H1 (cell line): ENCODE measurements around the gene ADSS1. TPM values are rescaled to one million over a fixed set of nuclear protein-coding genes. Genes with fewer than 3 reads are reported as not detected.

Source experiments
- CTCF ChIA-PET: fragments of 300-600 bp; sonication (Branson Sonifier 250); formaldehyde crosslinking; loops from one replicate; lab custom pipeline; 2021; ENCODE audit not compliant: partially characterized antibody; lab: Charles Lee
- POLR2A ChIA-PET: fragments of 300-600 bp; sonication (Branson Sonifier 250); formaldehyde crosslinking; loops from one replicate; lab custom pipeline; 2021; ENCODE audit warnings: inconsistent platforms; ENCODE audit not compliant: partially characterized antibody; lab: Charles Lee
- DNase-seq, 2 experiments: peaks; one replicate each; pipeline versions ENCODE4 v3.0.0 to v3.0.0-alpha.2; 2010 to 2022; ENCODE audit warnings: low spot score in 2 of 2, low read depth in 1 of 2, mixed read lengths in 1 of 2
- FAIRE-seq: peaks from 2 replicates; lab custom pipeline; 2011; peaks lifted over from hg19 to GRCh38; lab: Jason Lieb, UNC
- H2AFZ ChIP-seq: 2 replicates; pipeline ENCODE4 v1.8.1; 2012; ENCODE audit warnings: low read length, inconsistent platforms
- H2AK5ac ChIP-seq: 2 replicates; pipeline ENCODE4 v1.6.1; 2013; ENCODE audit warnings: low read depth, low read length
- H2BK120ac ChIP-seq: replicated peaks from 2 replicates; pipeline ENCODE3; 2013; ENCODE audit warnings: low read depth, low read length, inconsistent platforms
- H2BK12ac ChIP-seq: 2 replicates; pipeline ENCODE4 v1.6.1; 2013; ENCODE audit warnings: low read depth, low read length
- H2BK15ac ChIP-seq: 2 replicates; pipeline ENCODE4 v1.6.1; 2013; ENCODE audit warnings: low read length
- H2BK20ac ChIP-seq: 2 replicates; pipeline ENCODE4 v1.6.1; 2013; ENCODE audit warnings: low read length
- H2BK5ac ChIP-seq: 2 replicates; pipeline ENCODE4 v1.6.1; 2013; ENCODE audit warnings: low read depth, low read length
- H3K14ac ChIP-seq: 2 replicates; pipeline ENCODE4 v1.6.1; 2013; ENCODE audit warnings: inconsistent platforms; ENCODE audit not compliant: insufficient read length
- H3K18ac ChIP-seq: 2 replicates; pipeline ENCODE4 v1.6.1; 2013; ENCODE audit warnings: low read length; ENCODE audit errors: extremely low read depth
- H3K23ac ChIP-seq: 2 replicates; pipeline ENCODE4 v1.6.1; 2013; ENCODE audit warnings: inconsistent platforms; ENCODE audit not compliant: insufficient read length
- H3K23me2 ChIP-seq: 2 replicates; pipeline ENCODE4 v1.6.1; 2013; ENCODE audit warnings: low read depth, low read length
- H3K27ac ChIP-seq: 2 replicates; pipeline ENCODE4 v1.6.1; 2011; ENCODE audit warnings: low read depth, low read length, inconsistent platforms
- H3K27me3 ChIP-seq, 4 experiments: replicated peaks in 1 of 4; 1 replicate in 1 of 4; 2 replicates in 3 of 4; pipeline versions ENCODE4 v1.6.1 to v1.8.1; 2011 to 2013; ENCODE audit warnings: low read length in 3 of 4, mild to moderate bottlenecking in 3 of 4, inconsistent platforms in 2 of 4, mixed read lengths in 2 of 4, moderate library complexity in 1 of 4; ENCODE audit not compliant: control insufficient read depth in 3 of 4, insufficient read depth in 3 of 4; ENCODE audit errors: extremely low read depth in 1 of 4
- H3K36me3 ChIP-seq, 4 experiments: 2 replicates each; pipeline versions ENCODE4 v1.6.1 to v1.8.1; 2011 to 2013; ENCODE audit warnings: mild to moderate bottlenecking in 4 of 4, low read length in 3 of 4, moderate library complexity in 2 of 4, control low read depth in 1 of 4, inconsistent platforms in 1 of 4; ENCODE audit not compliant: insufficient read depth in 4 of 4, control insufficient read depth in 2 of 4
- H3K4ac ChIP-seq: replicated peaks from 2 replicates; pipeline ENCODE3; 2013; ENCODE audit warnings: low read length, low read depth, mixed read lengths, inconsistent platforms; ENCODE audit not compliant: insufficient read length
- H3K4me1 ChIP-seq, 4 experiments: replicated peaks in 1 of 4; 1 replicate in 1 of 4; 2 replicates in 3 of 4; pipeline versions ENCODE4 v1.6.1 to v1.8.1; 2011 to 2013; ENCODE audit warnings: low read length in 3 of 4, inconsistent platforms in 2 of 4, mixed read lengths in 1 of 4; ENCODE audit not compliant: insufficient read depth in 4 of 4, control insufficient read depth in 3 of 4
- H3K4me2 ChIP-seq, 2 experiments: 2 replicates each; pipeline versions ENCODE4 v1.6.1 to v1.8.1; 2011 to 2013; ENCODE audit warnings: low read depth in 2 of 2, low read length in 2 of 2, control low read depth in 1 of 2, inconsistent platforms in 1 of 2, mild to moderate bottlenecking in 1 of 2; ENCODE audit not compliant: insufficient read depth in 1 of 2
- H3K4me3 ChIP-seq, 4 experiments: fragments of 200-600, 300-600 bp in 1 of 4; sonication (generic), shearing (Covaris generic), sonication (Bioruptor Twin) in 1 of 4; 2 replicates each; pipeline versions ENCODE4 v1.5.1 to v1.8.1; 2011 to 2016; ENCODE audit warnings: low read length in 4 of 4, low read depth in 3 of 4, control low read depth in 2 of 4, inconsistent platforms in 2 of 4, mild to moderate bottlenecking in 2 of 4, mixed read lengths in 1 of 4, moderate library complexity in 1 of 4; ENCODE audit not compliant: insufficient read depth in 2 of 4; ENCODE audit errors: extremely low read depth in 1 of 4
- H3K56ac ChIP-seq: replicated peaks from 2 replicates; pipeline ENCODE3; 2013; ENCODE audit warnings: low read depth, mild to moderate bottlenecking, mixed read lengths, low read length, inconsistent platforms; ENCODE audit not compliant: insufficient read length
- H3K79me1 ChIP-seq: 2 replicates; pipeline ENCODE4 v1.6.1; 2013; ENCODE audit warnings: low read depth, low read length, control low read depth
- H3K79me2 ChIP-seq, 2 experiments: 2 replicates each; pipeline versions ENCODE4 v1.6.1 to v1.8.1; 2012 to 2013; ENCODE audit warnings: low read length in 2 of 2, mild to moderate bottlenecking in 2 of 2, inconsistent platforms in 1 of 2; ENCODE audit not compliant: insufficient read depth in 2 of 2, control insufficient read depth in 1 of 2
- H3K9ac ChIP-seq, 4 experiments: replicated peaks in 1 of 4; 1 replicate in 1 of 4; 2 replicates in 3 of 4; pipeline versions ENCODE4 v1.6.1 to v1.8.1; 2011 to 2013; ENCODE audit warnings: low read depth in 3 of 4, low read length in 3 of 4, control low read depth in 2 of 4, mild to moderate bottlenecking in 2 of 4, moderate library complexity in 2 of 4, inconsistent platforms in 1 of 4; ENCODE audit errors: extremely low read depth in 1 of 4
- H3K9me3 ChIP-seq, 2 experiments: 2 replicates each; pipeline versions ENCODE4 v1.6.1 to v1.8.1; 2012 to 2013; ENCODE audit warnings: mild to moderate bottlenecking in 2 of 2, moderate library complexity in 2 of 2, control low read depth in 1 of 2, inconsistent platforms in 1 of 2, low read depth in 1 of 2, low read length in 1 of 2, mixed read lengths in 1 of 2; ENCODE audit not compliant: insufficient read depth in 2 of 2
- H4K20me1 ChIP-seq, 2 experiments: replicated peaks in 1 of 2; 2 replicates each; pipeline versions ENCODE3 to v1.8.1; 2011 to 2013; ENCODE audit warnings: inconsistent platforms in 2 of 2, low read length in 2 of 2, mild to moderate bottlenecking in 1 of 2; ENCODE audit not compliant: insufficient read depth in 2 of 2, control insufficient read depth in 1 of 2
- H4K5ac ChIP-seq: 2 replicates; pipeline ENCODE4 v1.6.1; 2013; ENCODE audit warnings: low read length, low read depth, mixed read lengths, inconsistent platforms; ENCODE audit not compliant: insufficient read length
- H4K8ac ChIP-seq: 2 replicates; pipeline ENCODE4 v1.8.0; 2013; ENCODE audit warnings: mild to moderate bottlenecking, moderate library complexity, low read length, inconsistent platforms; ENCODE audit not compliant: insufficient read depth; ENCODE audit errors: extremely low read depth
- H4K91ac ChIP-seq: replicated peaks from 2 replicates; pipeline ENCODE3; 2013; ENCODE audit warnings: low read length, mixed read lengths, inconsistent platforms; ENCODE audit not compliant: insufficient read length
- ATF2 ChIP-seq: IDR thresholded peaks from 2 replicates; pipeline ENCODE4 v1.6.1; 2012; ENCODE audit warnings: low read length, inconsistent platforms
- BACH1 ChIP-seq: IDR thresholded peaks from 2 replicates; pipeline ENCODE4 v1.6.1; 2012; ENCODE audit warnings: low read length, improper control_type of control experiment
- GABPA ChIP-seq: IDR thresholded peaks from 2 replicates; pipeline ENCODE4 v1.6.1; 2011; ENCODE audit warnings: mild to moderate bottlenecking, low read length, moderate library complexity, borderline replicate concordance; ENCODE audit not compliant: insufficient read depth
- KDM5A ChIP-seq: fragments of 200-600 bp; IDR thresholded peaks from 2 replicates; pipeline ENCODE4 v1.7.1; 2012; ENCODE audit warnings: mild to moderate bottlenecking, low read length, inconsistent platforms, mixed read lengths
- POU5F1 ChIP-seq: IDR thresholded peaks from 2 replicates; pipeline ENCODE4 v1.6.1; 2011; ENCODE audit warnings: low read depth, mild to moderate bottlenecking, low read length, moderate library complexity
- RBBP5 ChIP-seq: IDR thresholded peaks from 2 replicates; pipeline ENCODE4 v1.7.1; 2012; ENCODE audit warnings: low read depth, mild to moderate bottlenecking, inconsistent platforms, low read length, moderate library complexity, borderline replicate concordance
- SRF ChIP-seq: IDR thresholded peaks from 2 replicates; pipeline ENCODE4 v1.6.1; 2011; ENCODE audit warnings: mild to moderate bottlenecking, low read depth, low read length, moderate library complexity
- ZNF274 ChIP-seq: IDR thresholded peaks from 2 replicates; pipeline ENCODE4 v1.7.0; 2012; ENCODE audit warnings: low read length, borderline replicate concordance; ENCODE audit errors: extremely low read depth
- WGBS, 2 experiments: shearing (Covaris generic) in 1 of 2; methylation state at CpG; one replicate each; pipeline versions ENCODE4 v1.1.6 to v1.1.7; 2013 to 2015; ENCODE audit warnings: low lambda C conversion rate in 2 of 2, mixed read lengths in 2 of 2, inconsistent platforms in 1 of 2, low coverage in 1 of 2, missing lambda C conversion rate in 1 of 2; ENCODE audit not compliant: insufficient replicate concordance in 2 of 2, insufficient coverage in 1 of 2, insufficient read length in 1 of 2; ENCODE audit errors: extremely low coverage in 1 of 2, missing lambda C conversion rate in 1 of 2; 5-methylcytosine and 5-hydroxymethylcytosine counted together
- polyA plus RNA-seq, 7 experiments: library from polyadenylated mRNA; depleted of rRNA in 3 of 7; stranded (reverse) in 5 of 7; unstranded in 2 of 7; fragments of >200 nt in 5 of 7; fragments of 200-250 nt in 2 of 7; gene quantifications; 1 replicate in 5 of 7; 2 replicates in 1 of 7; 4 replicates in 1 of 7; pipeline versions ENCODE4 v1.2.1 to v1.2.3, GENCODE V29; 2011 to 2013; ENCODE audit warnings: missing spikeins in 2 of 7, mixed read lengths in 2 of 7
- total RNA-seq: library from RNA; stranded (reverse); fragmentation: NEBNext Ultra II Directional; extraction: Animal tissue kit (Norgen Biotek cat#: 25700); gene quantifications from 2 replicates; pipeline ENCODE4 v1.2.1, GENCODE V29; 2021

ADSS1 gene
- total and polyA plus RNA-seq, 2 of the 8 experiments (the other 6 are each of a cell fraction or from before 2014, with no cell fraction given) = 7.1 to 7.9 TPM

- no peak overlapping the region for H3K4me3 ChIP-seq
- H4K5ac ChIP-seq = no peak overlapping the region
- TF ChIP-seq POU5F1 (no peak), SRF (no peak), BACH1 (no peak), GABPA (no peak), KDM5A (no peak), RBBP5 (no peak), ZNF274 (no peak), ATF2 (no peak)
- peaks cover 13% of the 10 kb centered on the region; the same call in 1 of the 2 replicates for H3K23me2 ChIP-seq
- H2BK12ac ChIP-seq = no peak overlapping the region
- peaks cover 0 to 6% of the 10 kb centered on the region in 2 experiments; a peak in 1 of 4 replicates for H3K79me2 ChIP-seq
- no peak overlapping the region for H2BK120ac ChIP-seq
- no peak overlapping the region for H2BK15ac ChIP-seq
- H3K14ac ChIP-seq = no peak overlapping the region
- no peak overlapping the region for H3K4me2 ChIP-seq
- H2BK20ac ChIP-seq = no peak overlapping the region
- H3K9me3 ChIP-seq = no peaks in the 10 kb centered on the region
- peaks cover 0 to 4% (median 0%) of the 10 kb centered on the region in 4 experiments; a peak in 3 of 8 replicates for H3K36me3 ChIP-seq
- no peak overlapping the region for H3K4ac ChIP-seq
- H3K27ac ChIP-seq = no peak overlapping the region
- no peak overlapping the region for H3K18ac ChIP-seq
- H3K56ac ChIP-seq = peak overlapping the region; percentile 59
- 95% methylated on average over 21 of the region's 25 CpGs; no CpG with 5 or more reads in 1 of the 2 experiments for WGBS, 2 experiments
- no peak overlapping the region for H2BK5ac ChIP-seq
- peaks cover 26 to 36% of the 10 kb centered on the region in 2 experiments for H4K20me1 ChIP-seq
- peaks cover 0 to 22% (median 17%) of the 10 kb centered on the region in 4 experiments; a peak in 6 of 7 replicates for H3K27me3 ChIP-seq
- FAIRE-seq (no peak), DNase-seq (no peak)
- H4K8ac ChIP-seq = peak overlapping the region; percentile 76
- peaks cover 4 to 34% (median 24%) of the 10 kb centered on the region in 4 experiments for H3K4me1 ChIP-seq
- no peak overlapping the region for H4K91ac ChIP-seq
- H2AFZ ChIP-seq = no peak overlapping the region
- ChIA-PET CTCF (interaction anchor here (1.0 to 11.1 kb wide), 5 partner anchors 13 to 50 kb away, joined by 3 to 110 read pairs (median 5); no protein-coding TSS in a partner anchor), POLR2A (interaction anchor here (1.2 to 1.4 kb wide), 2 partner anchors 24 to 74 kb away, joined by 3 to 4 read pairs; no protein-coding TSS in a partner anchor)
- H2AK5ac ChIP-seq = no peak overlapping the region
- peaks cover 8% of the 10 kb centered on the region for H3K79me1 ChIP-seq
- H3K23ac ChIP-seq = no peak overlapping the region
- H3K9ac ChIP-seq = no peak overlapping the region
These were observed 68.3 kb downstream of the ADSS1 start for GRCh38 chr14:104792101-104792884.
